Embryonic facial prominence (tissue), 1 donor: Measurements from ENCODE around the gene FICD.

Source experiments
- DNase-seq: peaks from one replicate; pipeline ENCODE4 v3.0.0-alpha.2; 2016; ENCODE audit errors: extremely low spot score

Gene FICD

DNA sequence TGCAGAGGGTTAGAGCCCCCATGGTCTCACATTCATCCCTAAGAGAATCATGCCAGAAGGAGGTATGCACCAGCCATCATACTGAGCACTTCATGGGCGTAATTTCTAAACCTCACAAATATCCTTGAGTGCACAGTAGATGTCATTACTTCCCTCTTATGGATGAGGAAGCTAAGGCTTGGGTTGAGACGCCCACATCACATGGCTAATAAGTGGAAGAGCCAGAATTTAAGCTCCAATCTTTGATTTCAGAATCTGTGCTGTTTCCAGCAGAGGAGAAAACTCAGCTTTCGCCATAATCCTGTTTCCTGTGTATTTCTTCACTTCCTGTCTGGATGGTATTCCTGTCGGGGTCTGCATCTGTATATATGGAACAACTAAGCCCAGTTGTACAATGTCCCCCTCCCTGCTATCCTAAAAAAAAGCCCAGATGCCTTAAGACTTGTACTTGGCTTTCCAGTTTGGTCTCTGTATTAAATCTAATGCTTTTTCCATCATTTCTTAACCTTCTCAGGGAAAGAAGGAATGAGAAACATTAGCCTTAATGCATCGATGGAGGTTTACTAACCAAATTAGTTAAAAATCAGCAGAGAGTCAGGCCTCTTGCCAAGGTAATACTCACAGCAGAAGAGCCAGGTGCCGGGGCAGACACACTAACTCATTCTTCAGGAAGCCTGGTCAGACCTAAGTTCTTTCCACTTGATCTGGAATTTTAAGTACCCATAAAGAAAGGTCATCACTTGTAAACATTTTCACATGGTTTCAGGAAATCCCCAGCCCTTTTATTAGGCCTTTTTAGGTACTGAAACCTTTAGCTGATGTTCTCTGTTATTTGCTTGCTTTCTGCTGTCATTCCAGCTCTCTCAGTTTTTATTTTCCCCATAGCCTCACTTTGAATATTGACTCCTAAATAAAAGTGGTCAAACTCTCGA, 52.6 kb downstream of the FICD start:
- no peak for DNase-seq

GRCh38 chr12:108568338-108569154, 53.5 kb downstream of the FICD start:
- no peak for DNase-seq
